Measurements from ENCODE around the gene MRM1.

Gene MRM1

GRCh38 chr17:36597866-36598777 lies 3.3 kb upstream of the MRM1 start:
- TF ChIP-seq CTCF (IDR thresholded peaks at IDR 0.05; ENCODE audit: low read depth, low read length, missing control alignments): no peak
- H3K36me3 ChIP-seq (replicated peaks): no peaks in the 10 kb centered on the region
- in situ Hi-C loops (cut with HindIII; ENCODE audit: low pct_ligation_motif_present, low sequenced_read_pairs): no loop called here
- no peak overlapping the region for H3K27ac ChIP-seq
- no peaks in the 10 kb centered on the region for H3K27me3 ChIP-seq (replicated peaks)
- DNase-seq: no peak
- no peak overlapping the region for H3K4me3 ChIP-seq (ENCODE audit: low read depth, low read length)

- in situ Hi-C loops (cut with HindIII; ENCODE audit: low pct_ligation_motif_present, low sequenced_read_pairs): no loop called here
These were observed 2.4 kb upstream of the MRM1 start for GRCh38 chr17:36598951-36599401.

GRCh38 chr17:36599546-36600250 lies 1.7 kb upstream of the MRM1 start:
- Histone ChIP-seq H3K27ac (no peak overlapping the region), H3K27me3 (replicated peaks) (no peaks in the 10 kb centered on the region), H3K36me3 (replicated peaks) (no peaks in the 10 kb centered on the region), H3K4me3 (ENCODE audit: low read depth, low read length) (no peak overlapping the region)
- TF ChIP-seq CTCF (IDR thresholded peaks at IDR 0.05; ENCODE audit: low read depth, low read length, missing control alignments): no peak
- DNase-seq: no peak
- in situ Hi-C loops (cut with HindIII; ENCODE audit: low pct_ligation_motif_present, low sequenced_read_pairs): no loop called here

More at GRCh38 chr17:36598951-36599401, 2.4 kb upstream of the MRM1 start:
- no peak for DNase-seq
- no peak for TF ChIP-seq CTCF (IDR thresholded peaks at IDR 0.05; ENCODE audit: low read depth, low read length, missing control alignments)
- Histone ChIP-seq H3K27ac (no peak overlapping the region), H3K27me3 (replicated peaks) (no peaks in the 10 kb centered on the region), H3K4me3 (ENCODE audit: low read depth, low read length) (no peak overlapping the region), H3K36me3 (replicated peaks) (no peaks in the 10 kb centered on the region)

GRCh38 chr17:36600465-36600864 lies 918 bp upstream of the MRM1 start:
- no peak overlapping the region for H3K4me3 ChIP-seq (ENCODE audit: low read depth, low read length)
- in situ Hi-C loops (cut with HindIII; ENCODE audit: low pct_ligation_motif_present, low sequenced_read_pairs): no loop called here
- no peak overlapping the region for H3K27ac ChIP-seq
- no peaks in the 10 kb centered on the region for H3K36me3 ChIP-seq (replicated peaks)
- TF ChIP-seq CTCF (IDR thresholded peaks at IDR 0.05; ENCODE audit: low read depth, low read length, missing control alignments): no peak
- no peak for DNase-seq
- no peaks in the 10 kb centered on the region for H3K27me3 ChIP-seq (replicated peaks)

GRCh38 chr17:36600936-36601302 lies 464 bp upstream of the MRM1 start:
- TF ChIP-seq CTCF (IDR thresholded peaks at IDR 0.05; ENCODE audit: low read depth, low read length, missing control alignments): no peak
- in situ Hi-C loops (cut with HindIII; ENCODE audit: low pct_ligation_motif_present, low sequenced_read_pairs): no loop called here
- peak overlapping the region; percentile 60 for H3K27ac ChIP-seq
- H3K27me3 ChIP-seq (replicated peaks): no peaks in the 10 kb centered on the region
- H3K36me3 ChIP-seq (replicated peaks): no peaks in the 10 kb centered on the region
- DNase-seq: no peak
- peak overlapping the region; percentile 90 for H3K4me3 ChIP-seq (ENCODE audit: low read depth, low read length)

Measured in brain microvascular endothelial cell (primary cell).